Activated gamma-delta T cell treated with Interleukin-2 at 50 U/mL for 16 hours (primary cell): Measurements from ENCODE around the gene ZNF343.
A peak's percentile ranks its signal among the peaks of the same experiment; 100 is the strongest.

Source experiments
- DNase-seq: peaks from one replicate; pipeline ENCODE4 v3.0.0-alpha.2; 2020

The ZNF343 gene

GRCh38 chr20:2470423-2471193 is 38.1 kb downstream of the ZNF343 start, which contains the start of gene SNRPB:
TSS of gene SNRPB (minus strand) at chr20:2470789. CDS start at chr20:2470690, 99 bp downstream.
- peak; percentile 95 for DNase-seq

GRCh38 chr20:2469991-2470422 is 38.7 kb downstream of the ZNF343 start:
- DNase-seq, result peak; percentile 60

GRCh38 chr20:2468581-2469407 is 39.9 kb downstream of the ZNF343 start:
- no peak for DNase-seq

GRCh38 chr20:2467412-2467811 is 41.3 kb downstream of the ZNF343 start:
- no peak for DNase-seq

- no peak for DNase-seq
These were observed 43.6 kb downstream of the ZNF343 start for GRCh38 chr20:2465100-2465499.

- no peak for DNase-seq
These were observed 44.9 kb downstream of the ZNF343 start for GRCh38 chr20:2463616-2464365.

- DNase-seq, result no peak
These were observed 46.2 kb downstream of the ZNF343 start for GRCh38 chr20:2462484-2462883.

- no peak for DNase-seq
These were observed 47.8 kb downstream of the ZNF343 start for GRCh38 chr20:2460752-2461424.

GRCh38 chr20:2459981-2460751 is 48.5 kb downstream of the ZNF343 start:
- DNase-seq, result no peak

- no peak for DNase-seq
These were observed 49.7 kb downstream of the ZNF343 start for GRCh38 chr20:2458919-2459499.

- no peak for DNase-seq
These were observed 52.8 kb downstream of the ZNF343 start for GRCh38 chr20:2455771-2456497.

GRCh38 chr20:2453792-2454191 is 54.9 kb downstream of the ZNF343 start:
- no peak for DNase-seq

GRCh38 chr20:2451939-2452732 is 56.6 kb downstream of the ZNF343 start:
- DNase-seq, result peak; percentile 59

GRCh38 chr20:2451422-2451821 is 57.3 kb downstream of the ZNF343 start:
- no peak for DNase-seq

- no peak for DNase-seq
These were observed 59.3 kb downstream of the ZNF343 start for GRCh38 chr20:2449386-2449785.

- no peak for DNase-seq
These were observed 61.9 kb downstream of the ZNF343 start for GRCh38 chr20:2446845-2447244.
